ENCODE measurements around the gene ERBB4. TPM values are rescaled to one million over a fixed set of nuclear protein-coding genes. Genes with fewer than 3 reads are reported as not detected.

The ERBB4 gene
- total RNA-seq, 1 donor from 2014 or later, result 1.8 TPM

- Mint-ChIP-seq H3K27me3 (ENCODE audit: unreplicated experiment) (peaks cover 11% of the 10 kb centered on the region), H3K27ac (ENCODE audit: unreplicated experiment) (no peak overlapping the region), H3K4me1 (ENCODE audit: low read depth, unreplicated experiment) (peaks cover 9% of the 10 kb centered on the region), H3K36me3 (ENCODE audit: unreplicated experiment) (no peaks in the 10 kb centered on the region), H3K4me3 (ENCODE audit: unreplicated experiment) (peak overlapping the region; percentile 89), H3K9me3 (ENCODE audit: unreplicated experiment) (peaks cover 8% of the 10 kb centered on the region)
- DNase-seq, result peak; percentile 39
- no peak for TF ChIP-seq CTCF (IDR thresholded peaks at IDR 0.05; ENCODE audit: partially characterized antibody, unreplicated experiment)
These were observed 674 bp upstream of the ERBB4 start for GRCh38 chr2:212539072-212539880.

DNA sequence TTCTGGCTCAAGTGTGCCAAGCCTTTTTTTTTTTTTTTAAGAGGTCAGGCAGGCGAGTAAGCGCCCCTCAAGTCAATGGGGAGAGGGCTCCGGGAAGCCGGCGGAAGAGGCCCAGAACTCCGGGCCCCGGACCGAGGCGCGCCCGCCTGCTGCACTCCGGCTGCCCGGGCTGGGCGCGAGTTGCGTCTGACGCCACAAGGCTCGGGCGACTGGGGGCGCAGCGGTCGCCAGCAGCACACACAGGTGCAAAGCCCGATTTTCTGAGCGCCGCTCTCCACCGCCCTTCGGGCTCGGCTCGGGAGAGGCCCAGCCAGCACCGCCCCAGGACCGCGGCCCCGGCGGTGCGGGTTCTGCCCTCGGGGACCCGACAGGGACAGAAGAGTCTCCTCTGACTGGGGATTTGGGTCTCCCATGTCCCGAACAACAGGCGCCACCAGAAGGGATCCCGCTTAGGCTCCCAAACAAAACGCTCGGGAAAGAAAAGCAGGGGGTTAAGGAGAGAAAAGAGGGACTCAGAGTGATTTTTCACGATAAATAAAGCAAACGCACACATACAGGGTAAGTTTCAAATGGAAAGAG is 787 bp downstream of the ERBB4 start:
- Mint-ChIP-seq H3K4me1 (ENCODE audit: low read depth, unreplicated experiment) (peaks cover 9% of the 10 kb centered on the region), H3K9me3 (ENCODE audit: unreplicated experiment) (peaks cover 8% of the 10 kb centered on the region), H3K36me3 (ENCODE audit: unreplicated experiment) (no peaks in the 10 kb centered on the region), H3K4me3 (ENCODE audit: unreplicated experiment) (peak overlapping the region; percentile 90), H3K27ac (ENCODE audit: unreplicated experiment) (no peak overlapping the region), H3K27me3 (ENCODE audit: unreplicated experiment) (peaks cover 11% of the 10 kb centered on the region)
- TF ChIP-seq CTCF (IDR thresholded peaks at IDR 0.05; ENCODE audit: partially characterized antibody, unreplicated experiment), result no peak
- DNase-seq, result peak; percentile 48

- Mint-ChIP-seq H3K4me3 (ENCODE audit: unreplicated experiment) (peak overlapping the region; percentile 78), H3K27me3 (ENCODE audit: unreplicated experiment) (peaks cover 11% of the 10 kb centered on the region), H3K27ac (ENCODE audit: unreplicated experiment) (no peak overlapping the region), H3K9me3 (ENCODE audit: unreplicated experiment) (peaks cover 8% of the 10 kb centered on the region), H3K36me3 (ENCODE audit: unreplicated experiment) (no peaks in the 10 kb centered on the region), H3K4me1 (ENCODE audit: low read depth, unreplicated experiment) (peaks cover 9% of the 10 kb centered on the region)
- DNase-seq, result peak; percentile 27
- TF ChIP-seq CTCF (IDR thresholded peaks at IDR 0.05; ENCODE audit: partially characterized antibody, unreplicated experiment), result no peak
These were observed 1.5 kb downstream of the ERBB4 start for GRCh38 chr2:212536817-212537725.

DNA sequence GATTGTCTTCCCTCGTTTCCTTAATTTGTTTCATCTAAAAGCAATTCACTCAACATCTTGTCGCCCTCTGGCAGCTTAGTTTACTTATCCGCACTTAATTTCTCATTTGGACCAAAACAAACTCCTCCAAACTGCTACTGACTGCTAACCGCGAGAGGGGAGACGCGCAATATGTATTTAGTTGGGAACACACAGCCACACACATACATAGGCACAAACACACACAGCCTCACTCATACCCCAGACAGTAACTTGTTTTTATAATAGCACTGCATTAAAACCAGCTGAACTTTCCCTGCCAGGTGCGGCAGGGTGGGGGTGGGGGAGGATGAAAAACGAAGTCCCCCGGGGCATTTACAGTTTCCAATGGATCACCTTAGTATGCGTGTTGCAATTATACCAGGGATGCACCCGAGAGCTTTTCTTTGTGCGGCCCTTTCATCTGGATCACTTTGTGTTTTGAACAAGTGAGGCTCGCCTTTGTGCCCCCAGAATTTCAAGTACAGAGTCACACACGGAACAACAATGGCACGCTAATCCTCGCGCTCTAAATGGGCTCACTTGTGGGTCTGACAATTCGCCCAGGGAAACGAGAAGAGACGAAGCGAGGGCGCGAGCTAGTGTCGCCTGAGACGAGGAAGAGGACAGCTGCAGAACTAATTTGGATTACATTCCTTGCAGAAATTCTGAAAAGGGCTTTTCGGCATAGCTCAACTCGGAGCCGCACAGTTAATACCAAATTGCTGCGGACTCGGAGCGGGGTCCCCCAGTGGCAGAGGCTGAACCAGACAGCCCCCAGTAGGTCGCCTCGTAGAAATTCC is 2.4 kb downstream of the ERBB4 start:
- H3K9me3 Mint-ChIP-seq (ENCODE audit: unreplicated experiment), result peaks cover 8% of the 10 kb centered on the region
- H3K27me3 Mint-ChIP-seq (ENCODE audit: unreplicated experiment), result peaks cover 11% of the 10 kb centered on the region
- H3K4me3 Mint-ChIP-seq (ENCODE audit: unreplicated experiment), result peak overlapping the region; percentile 78
- DNase-seq, result peak; percentile 27
- H3K36me3 Mint-ChIP-seq (ENCODE audit: unreplicated experiment), result no peaks in the 10 kb centered on the region
- H3K27ac Mint-ChIP-seq (ENCODE audit: unreplicated experiment), result no peak overlapping the region
- H3K4me1 Mint-ChIP-seq (ENCODE audit: low read depth, unreplicated experiment), result peaks cover 9% of the 10 kb centered on the region
- TF ChIP-seq CTCF (IDR thresholded peaks at IDR 0.05; ENCODE audit: partially characterized antibody, unreplicated experiment), result no peak
